MM.1S (cell line): ENCODE results near the gene DNAJC5.

Experiments
- DNase-seq: peaks from one replicate; pipeline ENCODE4 v3.0.0-alpha.2; 2015
- H2AFZ ChIP-seq: fragments of 300-600 bp; sonication (generic); 2 replicates; pipeline ENCODE4 v1.6.0; 2016; ENCODE audit warnings: antibody characterized with exemption, low read length
- H3F3A ChIP-seq: fragments of 300-600 bp; sonication (generic); 2 replicates; pipeline ENCODE4 v1.6.1; 2016; ENCODE audit warnings: mild to moderate bottlenecking, antibody characterized with exemption, low read length, moderate library complexity, mixed read lengths; ENCODE audit not compliant: insufficient read depth
- H3K27ac ChIP-seq: fragments of 300-600 bp; sonication (generic); 2 replicates; pipeline ENCODE4 v1.5.1; 2016; ENCODE audit warnings: mild to moderate bottlenecking, low read length
- H3K27me3 ChIP-seq: fragments of 300-600 bp; sonication (generic); replicated peaks from 2 replicates; pipeline ENCODE4 v1.6.0; 2016; ENCODE audit warnings: low read length; ENCODE audit not compliant: insufficient read depth
- H3K36me3 ChIP-seq: fragments of 300-600 bp; sonication (generic); replicated peaks from 2 replicates; pipeline ENCODE4 v1.6.1; 2016; ENCODE audit warnings: mild to moderate bottlenecking, low read length, mixed read lengths; ENCODE audit not compliant: insufficient read depth
- H3K4me1 ChIP-seq: fragments of 300-600 bp; sonication (generic); 2 replicates; pipeline ENCODE4 v1.6.1; 2016; ENCODE audit warnings: low read length, mixed read lengths
- H3K4me2 ChIP-seq: fragments of 300-600 bp; sonication (generic); 2 replicates; pipeline ENCODE4 v1.6.0; 2016; ENCODE audit warnings: low read depth, low read length
- H3K4me3 ChIP-seq: fragments of 300-600 bp; sonication (generic); 2 replicates; pipeline ENCODE4 v1.5.1; 2016; ENCODE audit warnings: low read length, mixed read lengths
- H3K79me2 ChIP-seq: fragments of 300-600 bp; sonication (generic); 2 replicates; pipeline ENCODE4 v1.6.1; 2016; ENCODE audit warnings: mixed run types, low read length, mixed read lengths
- H3K9ac ChIP-seq: fragments of 300-600 bp; sonication (generic); 2 replicates; pipeline ENCODE4 v1.6.1; 2016; ENCODE audit warnings: low read length, mixed read lengths
- H3K9me2 ChIP-seq: fragments of 300-600 bp; sonication (generic); replicated peaks from 2 replicates; pipeline ENCODE4 v1.6.1; 2016; ENCODE audit warnings: mild to moderate bottlenecking, low read length, mixed read lengths; ENCODE audit not compliant: insufficient read depth
- H3K9me3 ChIP-seq: fragments of 300-600 bp; sonication (generic); replicated peaks from 2 replicates; pipeline ENCODE4 v1.6.1; 2016; ENCODE audit warnings: mild to moderate bottlenecking, low read length, mixed read lengths; ENCODE audit not compliant: insufficient read depth
- H4K20me1 ChIP-seq: fragments of 300-600 bp; sonication (generic); 2 replicates; pipeline ENCODE4 v1.6.1; 2016; ENCODE audit warnings: mild to moderate bottlenecking, low read length, moderate library complexity, mixed read lengths; ENCODE audit not compliant: insufficient read depth
- CTCF ChIP-seq: fragments of 300-600 bp; sonication (generic); IDR thresholded peaks from 2 replicates; pipeline ENCODE4 v1.5.1; 2016; ENCODE audit warnings: antibody characterized with exemption, low read length, mixed read lengths
- EZH2 ChIP-seq: fragments of 300-600 bp; sonication (generic); optimal IDR thresholded peaks from 2 replicates; pipeline ENCODE3; 2017; ENCODE audit warnings: low read depth, mild to moderate bottlenecking, antibody characterized with exemption, low read length, mixed read lengths
- EZH2phosphoT487 ChIP-seq: fragments of 300-600 bp; sonication (generic); IDR thresholded peaks from 2 replicates; pipeline ENCODE4 v1.6.1; 2018; ENCODE audit warnings: antibody characterized with exemption, low read length

The DNAJC5 gene

GRCh38 chr20:63957004-63957689, 62.2 kb downstream of the DNAJC5 start:
- 0 out of 2 replicates have a peak, but pooled peaks cover under 1% of the 10 kb centered on the region for H4K20me1 ChIP-seq

GRCh38 chr20:63957690-63958441, 62.9 kb downstream of the DNAJC5 start:
- Histone ChIP-seq H3F3A (peaks cover 15% of the 10 kb centered on the region), H4K20me1 (no peaks in the 10 kb centered on the region), H3K36me3 (no peaks in the 10 kb centered on the region), H3K9me2 (no peaks in the 10 kb centered on the region), H3K79me2 (peaks cover 33% of the 10 kb centered on the region), H3K4me1 (peaks cover 21% of the 10 kb centered on the region; the same call in 1 of the 2 replicates), H3K4me2 (peak overlapping the region; percentile 95), H3K27ac (peak overlapping the region; percentile 82; the same call in 1 of the 2 replicates), H3K9me3 (no peaks in the 10 kb centered on the region), H3K4me3 (peak overlapping the region; percentile 81), H2AFZ (peak overlapping the region; percentile 83; the same call in 1 of the 2 replicates), H3K9ac (peak overlapping the region; percentile 84; the same call in 1 of the 2 replicates), H3K27me3 (no peaks in the 10 kb centered on the region)
- DNase-seq = peak; percentile 66
- TF ChIP-seq EZH2phosphoT487 (no peak), EZH2 (no peak), CTCF (no peak)

More at GRCh38 chr20:63957004-63957689, 62.2 kb downstream of the DNAJC5 start:
- Histone ChIP-seq H2AFZ (peak overlapping the region; percentile 83), H3K79me2 (peaks cover 40% of the 10 kb centered on the region), H3F3A (peaks cover 17% of the 10 kb centered on the region), H3K27me3 (no peaks in the 10 kb centered on the region), H3K9ac (peak overlapping the region; percentile 84), H3K9me3 (no peaks in the 10 kb centered on the region), H3K4me2 (peak overlapping the region; percentile 95), H3K4me3 (peak overlapping the region; percentile 81), H3K4me1 (peaks cover 27% of the 10 kb centered on the region), H3K9me2 (no peaks in the 10 kb centered on the region), H3K36me3 (no peaks in the 10 kb centered on the region), H3K27ac (peak overlapping the region; percentile 82)
- TF ChIP-seq CTCF = peak; percentile 7; the same call in 1 of the 2 replicates
- TF ChIP-seq EZH2phosphoT487 = no peak
- TF ChIP-seq EZH2 = no peak
- DNase-seq = peak; percentile 76

DNA sequence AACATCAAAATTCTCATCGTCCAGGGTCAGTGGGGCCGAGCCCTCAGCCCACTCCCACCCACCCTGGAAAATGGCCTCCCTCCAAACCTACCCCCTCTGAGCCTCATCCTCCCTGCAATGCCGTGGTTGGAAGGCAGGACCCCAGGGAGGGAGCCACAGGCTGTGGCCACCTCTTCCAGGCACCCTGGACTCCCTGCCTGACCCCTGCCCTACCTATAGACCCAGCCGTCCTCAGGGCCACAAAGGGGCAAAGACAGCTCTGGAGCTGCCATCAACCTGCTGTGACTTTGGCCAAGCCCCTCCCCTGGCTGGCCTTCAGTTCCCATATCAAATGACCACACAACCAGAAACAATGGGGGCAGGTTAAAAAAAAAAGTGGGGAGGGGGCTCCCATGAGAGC, 63.5 kb downstream of the DNAJC5 start:
- no peak overlapping the region for H3K4me2 ChIP-seq

More for the DNA sequence above, 63.5 kb downstream of the DNAJC5 start:
- peaks cover 27% of the 10 kb centered on the region for H3K79me2 ChIP-seq
- H3K27ac ChIP-seq = no peak overlapping the region
- peaks cover 15% of the 10 kb centered on the region for H3F3A ChIP-seq
- no peaks in the 10 kb centered on the region for H3K36me3 ChIP-seq
- no peak overlapping the region for H3K4me3 ChIP-seq
- no peaks in the 10 kb centered on the region for H3K9me3 ChIP-seq
- H2AFZ ChIP-seq = no peak overlapping the region
- H3K9ac ChIP-seq = no peak overlapping the region
- no peak for DNase-seq
- H3K9me2 ChIP-seq = no peaks in the 10 kb centered on the region
- H4K20me1 ChIP-seq = no peaks in the 10 kb centered on the region
- peaks cover 21% of the 10 kb centered on the region; the same call in 1 of the 2 replicates for H3K4me1 ChIP-seq
- no peaks in the 10 kb centered on the region for H3K27me3 ChIP-seq
- TF ChIP-seq EZH2 (no peak), EZH2phosphoT487 (no peak)
